ENCODE data around the gene TM4SF18.
"Not testable (repeated sequence)": the region's sequence is repeated elsewhere in the genome, so short reads cannot be mapped to it uniquely, and the experiment has no call there.

The TM4SF18 gene

DNA sequence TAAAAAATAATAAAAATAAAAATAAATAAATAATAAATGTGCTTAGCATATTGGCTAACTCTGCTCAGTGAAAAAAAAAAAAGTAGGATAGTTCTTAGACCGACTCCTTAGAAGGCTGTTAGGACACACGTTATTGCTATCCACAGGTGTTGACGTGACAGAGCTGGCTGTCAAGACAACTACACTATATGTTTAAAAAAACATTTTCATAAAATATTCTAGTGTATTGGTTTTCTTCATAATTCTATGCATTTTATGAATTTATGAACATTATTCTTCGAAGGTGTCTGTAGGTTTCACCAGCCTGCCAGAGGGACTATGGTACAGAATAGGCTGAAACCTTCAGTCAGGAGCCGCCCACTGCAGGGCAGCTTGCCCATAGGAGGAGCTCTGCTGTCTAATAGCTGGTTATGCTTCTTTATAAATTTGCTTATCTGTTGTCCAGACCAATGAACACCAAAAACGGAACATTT lies 34.8 kb upstream of the TM4SF18 start:
- FAIRE-seq: peak; percentile 84

DNA sequence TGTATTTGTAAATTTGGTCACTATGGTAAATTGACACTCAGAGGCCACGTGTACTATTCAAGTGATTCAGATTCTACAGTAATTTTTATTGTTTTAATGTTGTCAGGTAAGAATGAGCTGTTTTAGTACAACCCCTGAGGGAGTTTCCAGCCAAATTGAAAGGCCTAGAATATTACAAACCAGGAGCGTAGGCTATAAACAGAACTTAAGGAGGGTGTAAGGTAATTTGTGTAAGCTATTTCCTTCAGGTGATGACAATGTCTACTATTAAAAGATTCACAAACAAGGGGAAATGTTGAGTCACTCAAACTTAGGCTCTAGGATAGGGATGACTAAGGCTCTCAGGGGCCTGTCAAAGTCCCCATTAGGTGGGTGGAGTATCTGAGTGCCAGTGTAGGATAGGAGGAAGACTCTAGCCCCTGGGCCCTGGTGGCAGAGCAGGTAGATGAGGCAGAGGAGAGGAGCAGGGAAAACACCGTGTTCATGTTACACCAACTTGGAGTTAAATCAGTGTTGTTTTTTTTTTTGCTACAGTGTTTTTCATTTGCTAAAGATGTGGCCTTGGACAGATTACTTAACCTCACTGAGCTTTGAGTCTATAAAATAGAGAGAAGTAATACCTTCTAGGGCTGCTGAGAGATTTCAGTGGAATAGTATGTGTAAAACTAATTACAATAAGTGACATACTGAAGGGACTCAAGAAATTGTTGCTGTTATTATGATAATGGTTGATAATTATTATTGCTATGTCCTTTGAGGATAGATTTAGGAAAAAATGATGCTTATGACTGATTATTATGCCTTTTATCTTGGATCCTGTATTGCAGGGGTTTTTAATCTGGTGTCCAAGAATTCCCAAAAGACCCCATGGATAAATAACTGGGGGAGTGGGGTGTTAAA lies 33.8 kb upstream of the TM4SF18 start:
- FAIRE-seq: peak; percentile 60

DNA sequence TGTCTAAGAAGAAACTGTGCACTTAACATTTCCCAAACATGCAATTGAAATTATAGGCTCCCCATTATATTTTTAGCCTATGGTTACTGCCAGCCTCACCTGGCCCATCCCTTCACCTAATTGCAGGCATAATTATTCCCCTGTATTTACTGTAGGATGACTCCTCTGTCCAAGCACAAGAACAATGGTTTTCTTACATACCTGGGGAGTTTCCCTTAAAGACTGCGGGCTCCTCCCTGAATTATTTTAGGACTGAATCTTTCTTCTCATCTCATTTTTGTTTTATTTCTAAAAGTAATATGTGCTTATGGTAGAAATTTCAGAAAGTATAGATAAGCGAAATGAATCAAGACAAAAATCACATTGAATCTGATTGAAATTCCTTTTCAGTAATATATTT lies 32.6 kb upstream of the TM4SF18 start:
- no peak for FAIRE-seq

DNA sequence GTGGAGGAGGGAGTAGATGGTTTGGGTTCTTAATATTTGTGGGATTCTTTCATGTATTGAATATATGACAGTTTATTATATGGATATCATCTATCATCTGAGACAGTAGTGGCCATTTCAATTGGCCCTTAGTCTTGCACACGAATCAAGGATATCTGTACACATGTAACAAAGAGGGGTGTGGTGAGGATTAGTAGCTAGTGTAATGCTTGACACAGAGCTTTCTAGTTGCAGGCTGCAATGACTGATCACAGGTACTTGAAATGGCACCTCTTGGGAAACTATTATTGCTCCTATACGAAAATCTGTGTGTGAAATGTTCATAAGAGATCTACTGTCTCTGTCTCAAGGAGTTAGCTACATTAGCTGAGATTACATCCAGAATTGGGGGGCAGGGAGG lies 31.2 kb upstream of the TM4SF18 start:
- FAIRE-seq: no peak

DNA sequence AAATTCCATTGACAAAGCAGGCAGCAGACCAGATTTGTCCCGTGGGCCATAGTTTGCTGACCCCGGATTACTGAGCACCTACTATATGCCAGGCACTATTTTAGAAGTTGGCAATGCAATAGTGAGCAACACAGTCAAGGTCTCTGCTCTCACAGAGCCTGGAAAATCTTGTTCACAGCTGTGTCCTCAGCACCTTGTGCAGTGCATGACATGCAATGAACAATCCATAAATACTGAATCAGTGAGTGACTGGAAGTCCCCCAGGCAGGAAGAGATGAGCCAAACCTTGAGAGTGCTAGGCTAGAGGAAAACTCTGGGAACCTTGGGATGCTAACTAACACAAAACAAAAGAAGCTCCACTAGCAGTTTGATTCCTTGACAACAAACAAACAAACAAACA lies 29.6 kb upstream of the TM4SF18 start:
- no peak for FAIRE-seq

DNA sequence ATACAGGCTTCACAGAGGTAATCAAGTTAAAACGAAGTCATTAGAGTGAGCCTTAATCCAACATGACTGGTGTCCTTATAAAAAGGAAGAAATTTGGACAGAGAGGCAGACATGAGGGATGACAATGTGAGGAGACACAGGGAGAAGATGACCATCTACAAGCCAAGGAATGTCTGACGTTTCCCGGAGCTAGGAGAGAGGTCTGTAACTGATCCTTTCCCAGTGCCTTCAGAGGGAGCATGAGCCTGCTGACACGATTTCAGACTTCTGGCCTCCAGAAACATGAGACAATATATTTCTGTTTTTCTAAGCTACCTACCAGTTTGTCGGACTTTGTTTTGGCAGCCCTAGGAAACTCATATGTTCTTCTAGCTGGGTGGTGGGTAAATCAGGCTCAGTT lies 28.9 kb upstream of the TM4SF18 start:
- no peak for FAIRE-seq

DNA sequence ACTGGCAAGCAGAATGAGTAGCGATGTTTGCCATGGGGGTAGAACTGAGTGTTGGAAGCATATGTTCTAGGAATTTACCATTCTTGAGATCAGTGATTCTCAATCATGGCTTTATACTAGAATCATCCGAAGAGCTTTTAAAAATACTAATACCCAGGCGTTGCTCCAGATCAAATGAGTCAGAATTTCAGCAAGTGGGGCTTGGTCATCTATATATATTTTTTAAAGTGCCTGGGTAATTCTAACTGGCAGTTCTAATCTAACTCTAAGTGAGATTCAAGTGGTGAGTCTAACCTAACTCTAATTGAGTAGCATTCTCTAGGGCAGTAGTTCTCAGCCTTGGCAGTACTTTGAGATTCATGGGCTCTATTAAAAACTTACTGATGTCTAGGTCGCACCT lies 23.2 kb upstream of the TM4SF18 start:
- FAIRE-seq: no peak

DNA sequence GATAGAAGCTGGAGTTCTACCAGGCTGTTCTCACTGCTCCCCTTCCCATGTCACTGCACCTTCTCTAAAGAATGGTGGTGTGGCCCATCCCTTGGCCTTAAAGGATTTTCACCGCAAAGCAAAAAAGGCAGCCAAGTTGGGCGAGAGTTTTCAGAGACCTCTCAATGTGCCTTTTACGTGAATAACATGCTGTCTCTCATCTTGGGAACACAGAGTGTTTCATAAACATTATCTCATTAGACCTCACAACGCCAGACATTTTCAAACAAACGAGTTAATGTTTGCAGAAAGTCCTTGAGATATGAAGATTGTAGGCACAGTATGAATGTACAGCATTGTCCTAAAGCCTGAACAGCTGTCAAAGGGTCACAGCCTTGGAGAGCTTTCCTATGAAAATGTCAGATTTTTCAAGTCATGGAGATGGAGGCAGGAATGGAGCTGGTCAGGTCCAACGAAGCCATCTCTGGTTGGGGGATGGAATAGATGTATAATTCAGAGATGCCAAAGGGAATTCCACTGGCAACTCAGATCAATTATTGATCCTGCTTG lies 22.7 kb upstream of the TM4SF18 start:
- FAIRE-seq: no peak

DNA sequence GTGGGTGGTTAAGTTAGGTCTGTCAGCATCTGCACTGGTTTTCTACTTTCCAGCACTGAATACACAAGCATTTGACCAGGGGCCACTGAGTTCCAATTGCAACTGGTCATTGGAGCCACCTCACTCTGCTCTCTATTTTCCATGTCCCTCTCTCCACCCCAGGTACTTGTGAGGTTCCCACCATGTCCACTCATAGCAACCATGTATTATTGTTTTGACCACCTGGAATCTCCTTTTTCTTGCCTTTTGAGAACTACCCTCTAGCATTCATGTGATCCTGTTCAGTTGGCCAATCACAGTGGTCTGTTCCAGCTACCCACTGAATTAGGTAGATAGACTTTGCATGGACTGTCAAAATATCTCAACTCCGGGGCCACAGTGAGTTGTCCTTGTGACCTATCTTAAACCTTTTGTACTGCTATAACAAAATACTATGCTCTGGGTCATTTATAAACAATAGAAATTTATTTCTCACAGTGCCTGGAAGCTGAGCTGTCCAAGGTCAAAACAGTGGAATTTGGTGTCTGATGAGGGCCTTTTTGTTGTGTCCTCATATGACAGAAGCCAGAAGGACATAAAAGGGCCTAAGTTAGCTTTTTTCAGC lies 20.2 kb upstream of the TM4SF18 start:
- peak; percentile 20 for FAIRE-seq

DNA sequence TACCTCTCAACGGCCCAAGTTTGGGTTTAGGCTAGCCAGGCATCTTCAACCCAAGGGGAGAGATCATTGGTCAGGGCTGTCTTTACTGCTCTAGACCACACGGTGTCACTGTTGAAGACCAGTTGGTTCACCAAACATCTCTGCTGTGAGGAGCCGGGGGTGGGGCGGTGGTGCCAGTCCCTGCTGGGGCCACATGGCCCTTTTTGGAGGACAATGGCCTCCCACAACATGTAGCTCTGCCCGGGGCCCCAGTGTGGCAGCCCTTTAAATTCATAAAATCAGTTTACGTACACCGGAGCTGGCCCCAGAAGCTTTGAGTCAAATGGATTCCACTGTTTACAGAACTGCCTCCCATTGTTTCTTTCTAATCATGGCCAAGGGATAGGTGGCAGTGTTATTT lies 19.1 kb upstream of the TM4SF18 start:
- peak; percentile 79 for FAIRE-seq

DNA sequence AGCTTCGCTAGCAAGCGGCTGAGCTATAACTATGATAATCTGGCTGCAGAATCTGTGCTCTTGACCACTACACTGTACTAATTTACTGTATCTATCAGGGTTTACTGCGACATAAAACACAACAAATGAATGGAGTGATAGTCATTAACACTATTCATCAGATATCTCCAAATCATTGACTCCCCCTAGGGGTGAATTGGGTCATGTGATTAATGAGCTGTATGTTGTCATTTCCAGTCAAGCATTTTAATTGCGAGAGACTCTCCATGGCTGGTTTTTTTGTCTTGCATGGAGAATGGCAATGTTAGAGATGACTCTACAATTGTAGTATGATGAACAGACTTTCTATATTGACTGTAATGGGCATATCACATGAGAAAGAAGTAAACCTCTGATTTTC lies 10.5 kb upstream of the TM4SF18 start:
- peak; percentile 37 for FAIRE-seq

DNA sequence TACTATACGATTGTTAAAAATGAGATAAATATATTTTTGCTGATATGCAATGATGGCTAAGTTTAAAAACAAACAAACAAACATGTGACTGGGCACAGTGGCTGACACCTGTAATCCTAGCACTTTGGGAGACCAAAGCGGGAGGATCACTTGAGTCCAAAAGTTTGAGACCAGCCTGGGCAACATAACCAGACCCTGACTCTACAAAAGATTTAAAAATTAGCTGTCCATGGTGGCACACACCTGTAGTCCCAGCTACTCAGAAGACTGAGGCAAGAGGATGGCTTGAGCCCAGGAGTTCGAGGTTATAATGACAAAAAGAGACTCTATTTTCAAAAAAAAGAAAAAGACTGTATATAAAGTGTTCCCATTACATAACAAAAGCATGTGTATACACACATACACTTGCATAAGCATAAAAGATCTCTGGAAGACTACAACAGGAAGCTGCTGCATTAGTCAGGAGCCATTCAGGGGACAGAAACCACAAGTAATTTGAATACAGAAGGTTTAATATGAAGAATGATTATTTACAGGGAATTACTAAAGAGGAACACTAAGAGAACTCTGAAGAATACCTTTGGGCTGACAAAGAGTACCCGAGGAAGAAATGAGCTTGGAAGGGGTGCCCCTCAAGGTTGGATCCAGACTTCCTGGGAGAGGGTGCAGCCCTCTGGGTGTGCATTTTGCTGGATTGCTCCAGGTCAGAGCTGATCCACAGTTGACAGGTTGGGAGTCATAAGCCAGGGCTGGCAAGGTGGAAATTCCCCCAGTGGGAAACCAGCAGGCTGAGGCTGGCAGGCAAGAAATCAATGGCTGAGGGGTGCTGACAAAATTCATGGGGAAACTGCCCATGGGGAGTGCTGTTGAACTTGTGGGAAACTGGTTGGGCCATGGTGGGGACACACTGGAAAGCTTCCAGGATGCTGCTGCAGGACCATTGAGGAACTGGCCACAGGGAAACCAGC lies 9.3 kb upstream of the TM4SF18 start:
- no peak for FAIRE-seq

DNA sequence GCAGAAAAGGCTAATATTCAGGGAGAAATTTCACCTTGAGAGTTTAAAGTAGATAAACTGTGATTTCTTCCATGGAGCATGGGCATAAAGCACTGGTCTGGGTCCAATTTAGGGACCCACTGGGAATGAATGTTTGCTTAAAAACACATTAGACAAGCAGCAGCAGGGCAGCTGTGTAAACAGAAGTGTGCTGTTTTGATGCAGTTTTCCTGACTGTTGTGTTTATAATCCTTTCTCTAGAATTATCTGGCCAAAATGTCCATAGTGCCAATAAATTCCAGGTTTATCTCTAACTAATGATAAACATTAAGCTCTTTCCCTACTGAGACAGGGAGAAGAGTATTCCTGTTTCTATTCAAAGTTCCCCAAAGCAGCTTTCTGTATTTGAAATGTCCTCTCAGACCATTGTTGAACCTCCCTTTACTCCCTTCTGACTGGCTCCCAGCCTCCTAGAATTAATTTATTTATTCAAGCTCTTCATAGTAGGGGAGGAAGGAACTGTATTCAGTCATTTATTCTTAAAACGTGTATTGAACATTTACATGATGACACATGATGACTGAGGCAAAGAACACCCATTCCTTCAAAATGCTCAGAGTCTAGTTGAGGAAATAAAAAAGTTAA lies 7.0 kb upstream of the TM4SF18 start:
- FAIRE-seq: peak; percentile 93

DNA sequence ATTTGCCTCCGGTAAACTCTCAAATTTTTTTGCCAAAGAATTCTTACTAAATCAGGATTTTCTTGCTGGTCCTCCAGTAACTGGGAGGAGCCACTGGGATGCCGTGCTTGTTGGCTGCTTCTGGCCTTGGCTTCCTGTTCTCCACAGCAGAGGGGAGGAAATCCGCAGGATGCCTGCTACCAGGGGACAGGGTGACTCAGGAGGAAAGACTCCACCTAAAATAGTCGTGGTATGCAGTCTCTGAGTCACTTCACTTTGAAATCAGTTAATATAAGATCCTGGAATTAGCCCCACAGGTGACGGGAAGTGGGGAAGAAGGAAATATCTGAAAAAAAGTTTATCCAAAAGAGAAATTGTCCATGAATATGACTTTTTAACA lies 6.5 kb upstream of the TM4SF18 start:
- no peak for FAIRE-seq

DNA sequence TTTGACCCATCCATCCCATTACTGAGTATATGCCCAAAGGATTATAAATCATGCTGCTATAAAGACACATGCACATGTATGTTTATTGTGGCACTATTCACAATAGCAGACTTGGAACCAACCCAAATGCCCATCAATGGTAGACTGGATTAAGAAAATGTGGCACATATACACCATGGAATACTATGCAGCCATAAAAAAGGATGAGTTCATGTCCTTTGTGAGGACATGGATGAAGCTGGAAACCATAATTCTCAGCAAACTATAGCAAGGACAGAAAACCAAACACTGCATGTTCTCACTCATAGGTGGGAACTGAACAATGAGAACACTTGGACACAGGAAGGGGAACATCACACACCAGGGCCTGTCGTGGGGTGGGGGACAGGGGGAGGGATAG lies 4.0 kb upstream of the TM4SF18 start:
- not testable (repeated sequence) for FAIRE-seq

DNA sequence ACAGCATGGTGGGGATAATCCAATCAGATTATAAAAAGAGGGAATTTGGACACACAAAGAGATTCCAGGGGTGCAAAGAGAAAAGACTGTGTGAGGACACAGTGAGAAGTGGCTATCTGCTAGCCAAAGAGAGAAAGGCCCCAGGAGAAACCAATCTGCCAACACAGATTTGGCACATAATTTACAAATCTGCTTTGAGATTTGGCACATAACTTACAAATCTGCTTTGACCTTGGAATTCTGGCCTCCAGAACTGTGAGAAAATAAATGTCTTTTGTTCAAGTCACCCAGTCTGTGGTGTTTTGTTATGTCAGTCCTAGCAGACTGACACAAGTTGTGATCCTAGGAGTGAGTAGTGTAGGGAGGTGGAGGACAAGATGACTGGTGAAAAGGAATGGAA lies 3.5 kb upstream of the TM4SF18 start:
- no peak for FAIRE-seq

DNA sequence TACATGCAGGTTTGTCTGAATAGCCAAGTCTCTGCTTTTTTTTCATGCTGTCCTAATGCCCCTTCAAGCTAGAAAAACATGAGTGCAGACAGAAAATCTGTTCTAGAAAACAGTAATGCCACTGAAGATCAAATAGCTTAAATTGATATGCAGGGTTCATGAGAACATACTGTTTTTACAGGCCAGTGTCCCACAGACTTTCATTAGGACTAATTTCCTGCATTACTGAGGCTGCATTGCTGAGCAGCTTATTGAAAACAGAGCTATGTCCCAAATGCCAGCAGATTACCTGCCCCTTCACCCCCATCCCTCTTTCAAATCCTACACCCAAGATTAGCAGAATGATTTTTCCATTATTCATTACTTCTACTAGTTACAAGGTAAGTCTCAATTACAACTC lies 665 bp downstream of the TM4SF18 start:
- FAIRE-seq: peak; percentile 97

DNA sequence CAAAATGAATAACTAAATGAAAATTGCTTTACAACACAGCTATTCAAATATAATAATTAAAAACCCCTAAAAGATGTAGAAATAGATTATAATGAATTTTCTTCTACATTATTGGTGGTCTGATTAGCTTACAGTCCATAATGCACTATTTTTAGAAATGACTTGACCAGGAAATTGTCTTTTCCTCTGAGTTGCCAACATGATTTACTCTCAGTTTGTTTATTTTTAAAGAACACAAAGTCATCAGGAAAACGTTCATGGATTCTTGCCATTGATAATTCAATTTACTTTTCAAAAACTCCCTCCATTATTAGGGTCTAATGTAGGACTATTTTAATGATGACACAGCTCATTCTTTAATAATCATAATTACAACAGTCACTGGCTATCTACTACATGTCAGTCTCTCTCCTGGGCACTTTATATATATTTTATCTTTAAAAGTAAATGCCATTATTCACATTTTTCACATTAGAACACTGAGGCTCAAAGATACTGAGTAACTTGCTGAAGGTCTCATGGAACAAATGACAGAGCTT lies 1.1 kb downstream of the TM4SF18 start:
- FAIRE-seq: no peak

DNA sequence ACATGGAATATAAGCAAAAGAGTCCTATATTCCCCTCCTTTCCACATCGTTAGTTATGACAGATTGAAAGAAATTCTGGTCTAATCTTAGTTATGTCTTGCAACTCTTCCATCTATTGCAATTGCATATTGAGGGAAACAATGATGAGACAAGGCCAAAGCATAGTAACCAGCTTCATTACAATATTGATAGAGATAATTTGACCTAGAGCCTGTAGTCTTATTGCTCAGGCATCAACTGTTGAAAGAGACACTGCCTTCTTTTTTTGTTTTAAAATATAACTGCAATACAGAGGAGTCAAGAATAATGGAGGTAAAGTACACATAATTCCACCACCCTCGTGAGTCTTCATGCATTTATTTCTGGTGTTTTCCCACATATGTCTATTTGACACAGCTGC lies 2.0 kb downstream of the TM4SF18 start:
- FAIRE-seq: peak; percentile 3

DNA sequence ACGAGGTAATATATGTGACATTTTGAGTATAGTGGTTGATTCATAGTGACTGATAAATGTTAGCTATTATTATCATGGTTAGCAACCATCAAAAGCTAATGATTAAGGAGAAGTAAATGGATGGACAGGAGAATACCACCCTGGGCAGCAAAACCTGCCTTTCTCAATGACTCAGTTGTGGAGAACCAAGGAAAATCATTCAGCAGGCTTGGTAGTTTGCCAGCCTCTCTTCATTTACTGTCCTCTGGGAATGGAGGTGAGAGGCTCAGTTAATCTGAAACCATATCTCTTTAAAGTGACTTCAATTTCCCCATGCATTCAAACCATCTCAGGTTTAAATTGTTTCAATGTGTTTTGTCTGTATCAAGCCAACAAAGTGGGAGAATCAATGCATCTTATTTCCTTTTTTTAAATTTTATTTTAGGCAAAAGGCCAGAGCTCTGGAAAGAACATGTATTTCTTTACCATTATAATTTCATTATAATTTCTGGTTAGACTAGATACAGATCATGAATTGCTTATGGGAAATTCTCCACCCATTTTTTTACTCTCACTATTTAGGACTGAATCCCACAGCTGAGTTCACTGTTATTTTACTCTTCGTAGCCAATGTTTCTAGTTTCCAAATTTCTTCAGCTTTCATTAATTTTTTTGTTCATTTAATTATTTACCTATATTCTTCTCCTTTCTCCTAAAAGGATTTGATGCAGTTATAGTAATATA lies 2.7 kb downstream of the TM4SF18 start:
- peak; percentile 32 for FAIRE-seq

DNA sequence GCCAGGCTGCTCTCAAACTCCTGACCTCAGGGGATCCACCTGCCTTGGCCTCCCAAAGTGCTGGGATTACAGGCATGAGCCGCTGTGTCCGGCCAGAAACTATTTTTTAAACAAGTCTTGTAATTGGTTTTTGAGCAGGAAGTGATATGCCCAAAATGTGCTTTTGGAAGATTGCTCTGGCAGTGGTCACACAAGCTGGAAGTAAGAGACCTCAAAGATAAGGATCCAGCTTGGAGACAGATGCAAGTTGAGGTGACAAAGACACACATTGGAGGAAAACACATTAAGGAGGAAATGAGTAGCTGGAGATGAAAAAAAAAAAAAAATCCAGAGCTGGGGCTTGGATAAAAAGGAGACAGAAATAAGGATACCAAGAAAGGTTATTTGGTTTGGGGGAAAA lies 6.3 kb downstream of the TM4SF18 start:
- FAIRE-seq: no peak

DNA sequence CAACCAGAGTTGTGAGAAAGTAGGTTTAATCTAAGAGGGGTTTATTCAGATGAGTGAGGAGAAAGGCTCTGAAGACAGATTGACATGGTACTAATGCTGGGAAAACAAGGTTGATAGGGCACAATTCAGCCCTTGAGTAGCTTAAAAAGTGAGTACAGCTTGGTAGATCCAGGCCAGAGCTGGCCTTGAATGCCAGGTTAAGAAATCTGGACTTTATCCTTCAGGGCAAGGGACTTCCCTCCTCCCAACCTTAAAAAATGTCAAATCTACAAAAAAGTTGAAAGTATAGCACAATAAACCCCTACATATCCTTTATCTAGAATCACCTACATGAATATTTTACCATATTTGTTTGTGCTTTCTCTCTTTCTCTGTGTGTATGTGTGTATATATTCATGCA lies 7.9 kb downstream of the TM4SF18 start:
- FAIRE-seq: no peak
